HepG2 (cell line): Measurements from ENCODE around the gene USB1. TPM values are rescaled to one million over a fixed set of nuclear protein-coding genes. Genes with fewer than 3 reads are reported as not detected.

Experiments used
- ATAC-seq: fragments of 200-7000 bp; cut with Tn5 transposase; 3 replicates; pipeline ENCODE4 v1.9.1; 2020; ENCODE audit warnings: mild to moderate bottlenecking, moderate library complexity
- BruUV-seq: library from RNA; stranded (reverse); fragments of 400-500 nt; replicated peaks from 2 replicates; lab custom pipeline; 2021; lab: Mats Ljungman, UMichigan
- CTCF ChIA-PET: fragments of 300-600 bp; formaldehyde crosslinking; extraction: SDS; loops from one replicate; lab custom pipeline; 2021; ENCODE audit warnings: low total read pairs, inconsistent platforms, low intra/inter-chr PET ratio; lab: Yijun Ruan, JAX
- POLR2A ChIA-PET: fragments of 350-600 bp; sonication (Branson Sonifier 250); formaldehyde crosslinking; loops from one replicate; lab custom pipeline; 2020; ENCODE audit warnings: antibody characterized with exemption, inconsistent platforms; lab: Yijun Ruan, JAX
- DNase-seq: peaks from one replicate; pipeline ENCODE4 v3.0.0-alpha.2; 2015; ENCODE audit warnings: low spot score
- FAIRE-seq: peaks from 3 replicates; lab custom pipeline; 2011; peaks lifted over from hg19 to GRCh38; lab: Jason Lieb, UNC
- H2AFZ ChIP-seq: one replicate; pipeline ENCODE4 v1.6.1; 2011; ENCODE audit warnings: low read length, inconsistent platforms
- H3K27ac ChIP-seq: fragments of 300-600 bp; 3 replicates; pipeline ENCODE4 v1.8.0; 2011; ENCODE audit warnings: mixed run types, mild to moderate bottlenecking, mixed read lengths, low read length, inconsistent platforms; ENCODE audit not compliant: insufficient read depth; ENCODE audit errors: extremely low read length
- H3K27me3 ChIP-seq, 2 experiments: fragments of 200-600 bp in 1 of 2; 2 replicates in 1 of 2; 3 replicates in 1 of 2; pipeline versions ENCODE4 v1.6.0 to v1.8.0; 2011; ENCODE audit warnings: low read length in 2 of 2, mild to moderate bottlenecking in 2 of 2, moderate library complexity in 2 of 2, inconsistent platforms in 1 of 2; ENCODE audit not compliant: insufficient read depth in 2 of 2, control insufficient read depth in 1 of 2
- H3K36me3 ChIP-seq, 2 experiments: fragments of 200-600 bp in 1 of 2; replicated peaks in 1 of 2; 2 replicates in 1 of 2; 3 replicates in 1 of 2; pipeline versions ENCODE4 v1.5.1 to v1.8.0; 2011; ENCODE audit warnings: low read length in 2 of 2, inconsistent platforms in 1 of 2; ENCODE audit not compliant: insufficient read depth in 2 of 2, control insufficient read depth in 1 of 2
- H3K4me1 ChIP-seq: 2 replicates; pipeline ENCODE4 v1.5.1; 2012; ENCODE audit warnings: low read length, inconsistent platforms; ENCODE audit not compliant: insufficient read depth
- H3K4me2 ChIP-seq: 2 replicates; pipeline ENCODE4 v1.6.0; 2011; ENCODE audit warnings: low read depth, low read length, inconsistent platforms
- H3K4me3 ChIP-seq, 3 experiments: fragments of 200-600 bp in 1 of 3; sonication (generic), shearing (Covaris generic) in 1 of 3; replicated peaks in 1 of 3; 2 replicates each; pipeline ENCODE4 v1.5.1; 2011 to 2016; ENCODE audit warnings: low read length in 3 of 3, inconsistent platforms in 2 of 3, low read depth in 2 of 3, mild to moderate bottlenecking in 2 of 3, control low read depth in 1 of 3, mixed read lengths in 1 of 3; ENCODE audit not compliant: insufficient read depth in 1 of 3
- H3K79me2 ChIP-seq: one replicate; pipeline ENCODE4 v1.6.1; 2011; ENCODE audit warnings: low read length, inconsistent platforms; ENCODE audit not compliant: insufficient read depth
- H3K9ac ChIP-seq: 2 replicates; pipeline ENCODE4 v1.6.0; 2011; ENCODE audit warnings: mild to moderate bottlenecking, low read depth, low read length, inconsistent platforms; ENCODE audit not compliant: insufficient read depth
- H3K9me3 ChIP-seq: 2 replicates; pipeline ENCODE4 v1.5.1; 2012; ENCODE audit warnings: mild to moderate bottlenecking, low read length
- H4K20me1 ChIP-seq: 2 replicates; pipeline ENCODE4 v1.6.0; 2011; ENCODE audit warnings: inconsistent platforms, mild to moderate bottlenecking, low read length, moderate library complexity; ENCODE audit not compliant: insufficient read depth
- CHD2 ChIP-seq: IDR thresholded peaks from 2 replicates; pipeline ENCODE4 v1.6.1; 2011; ENCODE audit warnings: low read depth, low read length, improper control_type of control experiment
- ELF3 ChIP-seq: IDR thresholded peaks from 2 replicates; pipeline ENCODE4 v1.6.1; 2016; ENCODE audit warnings: missing genetic modification reagents, missing compliant biosample characterization
- HOXA3 ChIP-seq: sonication (generic); formaldehyde crosslinking; IDR thresholded peaks from 2 replicates; pipeline ENCODE4 v1.5.0; 2020; ENCODE audit warnings: missing genetic modification reagents
- IKZF5 ChIP-seq: IDR thresholded peaks from 2 replicates; pipeline ENCODE4 v1.6.1; 2018; ENCODE audit warnings: missing genetic modification reagents, mild to moderate bottlenecking, missing compliant biosample characterization
- JUND ChIP-seq: sonication (generic); formaldehyde crosslinking; IDR thresholded peaks from 2 replicates; pipeline ENCODE4 v1.8.0; 2022; ENCODE audit warnings: mild to moderate bottlenecking, missing genetic modification reagents
- KLF9 ChIP-seq: IDR thresholded peaks from 2 replicates; pipeline ENCODE4 v1.6.1; 2016; ENCODE audit warnings: low read depth
- MIER2 ChIP-seq: IDR thresholded peaks from 2 replicates; pipeline ENCODE4 v1.6.1; 2016; ENCODE audit warnings: missing biosample characterization, missing genetic modification reagents
- PHF8 ChIP-seq: sonication (generic); formaldehyde crosslinking; IDR thresholded peaks from 2 replicates; pipeline ENCODE4 v1.5.0; 2020; ENCODE audit warnings: missing genetic modification reagents
- RARA ChIP-seq: IDR thresholded peaks from 2 replicates; pipeline ENCODE4 v1.6.1; 2016; ENCODE audit warnings: missing genetic modification reagents, missing compliant biosample characterization
- RCOR2 ChIP-seq: IDR thresholded peaks from 2 replicates; pipeline ENCODE4 v1.6.1; 2016; ENCODE audit warnings: missing biosample characterization, missing genetic modification reagents
- SIX1 ChIP-seq: sonication (generic); formaldehyde crosslinking; IDR thresholded peaks from 2 replicates; pipeline ENCODE4 v1.4.0; 2020; ENCODE audit warnings: missing genetic modification reagents, borderline replicate concordance
- SP2 ChIP-seq: sonication (generic); formaldehyde crosslinking; IDR thresholded peaks from 2 replicates; pipeline ENCODE4 v1.5.1; 2020; ENCODE audit warnings: mild to moderate bottlenecking, missing genetic modification reagents
- SUZ12 ChIP-seq: fragments of 150-350 bp; IDR thresholded peaks from 2 replicates; pipeline ENCODE4 v1.6.1; 2014; ENCODE audit warnings: low read depth, low read length
- ZBTB44 ChIP-seq: sonication (generic); formaldehyde crosslinking; IDR thresholded peaks from 2 replicates; pipeline ENCODE4 v1.4.0; 2020; ENCODE audit warnings: missing genetic modification reagents
- ZBTB7B ChIP-seq: sonication (generic); formaldehyde crosslinking; IDR thresholded peaks from 2 replicates; pipeline ENCODE4 v1.4.0; 2020; ENCODE audit warnings: missing genetic modification reagents
- ZNF253 ChIP-seq: sonication (generic); formaldehyde crosslinking; IDR thresholded peaks from 2 replicates; pipeline ENCODE4 v1.8.0; 2022; ENCODE audit warnings: mild to moderate bottlenecking, missing genetic modification reagents, borderline replicate concordance
- ZNF3 ChIP-seq: IDR thresholded peaks from 2 replicates; pipeline ENCODE4 v1.7.0; 2017; ENCODE audit warnings: inconsistent platforms
- ZNF343 ChIP-seq: sonication (generic); formaldehyde crosslinking; IDR thresholded peaks from 2 replicates; pipeline ENCODE4 v1.4.0; 2020; ENCODE audit warnings: mild to moderate bottlenecking, missing genetic modification reagents
- ZNF552 ChIP-seq: sonication (generic); formaldehyde crosslinking; IDR thresholded peaks from 2 replicates; pipeline ENCODE4 v1.9.0; 2022; ENCODE audit warnings: missing genetic modification reagents, mild to moderate bottlenecking, borderline replicate concordance
- ZNF607 ChIP-seq: sonication (generic); formaldehyde crosslinking; IDR thresholded peaks from 2 replicates; pipeline ENCODE4 v1.5.1; 2020; ENCODE audit warnings: missing genetic modification reagents, mild to moderate bottlenecking, borderline replicate concordance
- ZNF704 ChIP-seq: sonication (generic); formaldehyde crosslinking; IDR thresholded peaks from 2 replicates; pipeline ENCODE4 v1.8.1; 2023; ENCODE audit warnings: mild to moderate bottlenecking, inconsistent platforms, moderate library complexity, missing genetic modification reagents, borderline replicate concordance
- ZNF773 ChIP-seq: sonication (generic); formaldehyde crosslinking; IDR thresholded peaks from 2 replicates; pipeline ENCODE4 v1.4.0; 2020; ENCODE audit warnings: missing genetic modification reagents, borderline replicate concordance
- WGBS: methylation state at CpG from one replicate; pipeline ENCODE4 v1.1.6; 2017; ENCODE audit warnings: low lambda C conversion rate; 5-methylcytosine and 5-hydroxymethylcytosine counted together
- in situ Hi-C: cut with HindIII; loops from 2 replicates; pipeline ENCODE4 v1.10.0; 2017; ENCODE audit warnings: low pct_unique_long_range_greater_than_20kb; ENCODE audit not compliant: extremely low pct_ligation_motif_present
- intact Hi-C: fragments of 100-400 bp; cut with micrococcal nuclease; formaldehyde crosslinking; loops from one replicate; pipeline ENCODE4 v1.10.0; 2022; ENCODE audit not compliant: unreplicated experiment
- polyA plus RNA-seq, 8 experiments: library from polyadenylated mRNA; depleted of rRNA in 3 of 8; stranded (reverse) in 7 of 8; unstranded in 1 of 8; fragments of >200 nt; fragmentation: Illumina TruSeq in 4 of 8; extraction: Trizol in 4 of 8; gene quantifications; 2 replicates each; pipeline versions ENCODE4 v1.2.1 to v1.2.3, GENCODE V29; 2011 to 2016; ENCODE audit warnings: low read depth in 4 of 8, missing spikeins in 1 of 8, mixed read lengths in 1 of 8; ENCODE audit not compliant: insufficient read depth in 1 of 8
- total RNA-seq, 5 experiments: library from RNA; depleted of rRNA; stranded (reverse); fragments of >200 nt; fragmentation: Illumina TruSeq; extraction: Trizol; gene quantifications; 2 replicates each; pipeline ENCODE4 v1.2.3, GENCODE V29; 2016; ENCODE audit warnings: low read depth in 1 of 5

USB1 gene
- total and polyA plus RNA-seq, 2 of the 13 experiments (the other 11 are each of a cell fraction or from before 2014, with no cell fraction given): 16.7 to 65.4 TPM

DNA sequence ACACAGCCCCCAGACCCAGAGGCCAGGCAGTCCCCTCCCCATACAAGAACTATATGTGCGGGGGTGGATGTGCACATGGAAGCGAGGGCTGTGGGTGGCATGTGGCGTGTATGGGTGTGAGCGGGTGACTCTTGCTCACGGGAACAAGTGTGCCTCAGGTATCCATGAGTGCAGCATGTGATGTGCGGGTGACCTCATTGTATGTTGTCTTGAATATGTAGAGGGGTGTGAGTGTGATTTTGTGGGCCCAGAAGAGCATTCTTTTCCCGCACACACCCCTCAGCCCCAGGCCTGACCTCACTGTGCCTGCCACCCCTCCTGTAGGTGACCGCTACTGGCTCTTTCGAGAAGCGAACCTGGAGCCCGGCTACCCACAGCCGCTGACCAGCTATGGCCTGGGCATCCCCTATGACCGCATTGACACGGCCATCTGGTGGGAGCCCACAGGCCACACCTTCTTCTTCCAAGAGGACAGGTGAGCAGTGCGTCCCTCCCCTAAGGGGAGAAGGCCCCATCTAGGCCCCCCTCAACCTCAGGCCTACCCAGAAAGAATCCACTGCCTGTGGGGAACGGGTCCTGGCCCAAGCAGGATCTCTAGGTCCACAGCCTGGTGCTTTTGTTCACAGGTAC lies 41.8 kb downstream of the USB1 start (continued):
- TF ChIP-seq ZNF552 (CRISPR knock-in tag): no peak
- TF ChIP-seq IKZF5 (CRISPR knock-in tag): no peak
- no peak for TF ChIP-seq PHF8
- no peak for TF ChIP-seq ZNF343
- no peak for TF ChIP-seq KLF9 (CRISPR knock-in tag)
- no peak for TF ChIP-seq CHD2

DNA sequence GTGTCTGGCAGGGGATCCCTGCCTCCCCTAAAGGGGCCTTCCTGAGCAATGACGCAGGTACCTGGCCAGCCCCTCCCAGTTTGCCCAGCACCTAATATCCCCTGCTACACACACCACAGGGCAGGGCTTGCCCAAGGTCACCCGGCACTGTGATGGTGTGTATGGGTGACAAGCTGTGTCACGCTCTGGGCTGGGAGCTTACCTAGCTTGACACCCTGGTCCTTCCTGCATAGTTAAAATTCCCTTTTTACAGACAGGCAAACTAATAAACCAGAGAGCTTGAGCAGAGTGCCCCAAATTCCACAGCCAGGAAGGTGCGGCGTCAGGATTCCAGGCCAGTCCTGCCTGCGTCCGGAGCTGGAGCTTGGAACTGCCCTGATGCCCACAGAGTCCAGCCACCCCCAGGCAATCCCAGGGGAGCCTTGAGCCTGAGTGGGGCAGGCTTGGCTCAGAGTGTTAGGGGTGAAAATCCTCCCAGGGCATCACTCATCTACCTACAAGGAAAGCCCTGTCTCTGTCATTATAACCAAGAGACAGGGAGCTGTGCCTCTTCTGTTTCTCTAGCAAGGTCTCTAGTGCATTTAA lies 42.5 kb downstream of the USB1 start:
- ChIA-PET POLR2A (interaction anchor here (0.9 to 1.0 kb wide), 2 partner anchors 19 to 86 kb away, joined by 3 to 4 read pairs; partner anchors contain the start of gene CFAP20), CTCF (no interaction called here)
- in situ Hi-C loops: no loop called here
- no peak for DNase-seq
- no peak for ATAC-seq
- H3K79me2 ChIP-seq: no peaks in the 10 kb centered on the region
- WGBS: 96% methylated on average over 7 of the region's 7 CpGs
- no peak for FAIRE-seq
- H3K4me2 ChIP-seq: no peak overlapping the region
- no peak overlapping the region for H3K4me3 ChIP-seq
- no peak overlapping the region for H2AFZ ChIP-seq
- no peak overlapping the region for H3K9ac ChIP-seq
- no peak overlapping the region for H3K27ac ChIP-seq
- H3K36me3 ChIP-seq: peaks cover 43 to 55% of the 10 kb centered on the region in 2 experiments
- BruUV-seq: no TSS peak
- no peaks in the 10 kb centered on the region for H3K9me3 ChIP-seq
- 0 out of 2 replicates have a peak, but pooled peaks cover 7% of the 10 kb centered on the region for H3K4me1 ChIP-seq
- H3K27me3 ChIP-seq: 0 out of 5 replicates have a peak, but pooled peaks cover 0 to 3% of the 10 kb centered on the region in 2 experiments
- H4K20me1 ChIP-seq: no peaks in the 10 kb centered on the region
- intact Hi-C loops: no loop called here
- TF ChIP-seq SIX1 (no peak), JUND (CRISPR knock-in tag) (no peak), ZNF704 (CRISPR knock-in tag) (no peak), ELF3 (CRISPR knock-in tag) (no peak), ZNF253 (no peak), MIER2 (no peak), SUZ12 (no peak), ZNF773 (no peak), RCOR2 (CRISPR knock-in tag) (no peak), ZNF3 (CRISPR knock-in tag) (no peak), ZBTB44 (CRISPR knock-in tag) (no peak), RARA (CRISPR knock-in tag) (no peak), ZNF607 (no peak), HOXA3 (CRISPR knock-in tag) (no peak), ZBTB7B (CRISPR knock-in tag) (no peak), SP2 (no peak)
